GM18861 (cell line): Measurements from ENCODE around the gene HTT-AS.

Source experiments
- ATAC-seq: cut with Tn5 transposase; IDR thresholded peaks from one replicate; pipeline ENCODE4 v1.9.1; 2021; ENCODE audit not compliant: unreplicated experiment

The HTT-AS gene

GRCh38 chr4:3091464-3091863, 17.1 kb upstream of the HTT-AS start:
- no peak for ATAC-seq

- ATAC-seq: no peak
Measured at GRCh38 chr4:3087115-3087797, 12.9 kb upstream of the HTT-AS start.

GRCh38 chr4:3085948-3086670, 11.8 kb upstream of the HTT-AS start:
- ATAC-seq: no peak

- no peak for ATAC-seq
Measured at GRCh38 chr4:3083732-3084131, 9.4 kb upstream of the HTT-AS start.

- ATAC-seq: no peak
Measured at GRCh38 chr4:3082925-3083515, 8.7 kb upstream of the HTT-AS start.

- ATAC-seq: peak; percentile 28
Measured at GRCh38 chr4:3079694-3080123, 5.4 kb upstream of the HTT-AS start.

GRCh38 chr4:3077796-3078195, 3.5 kb upstream of the HTT-AS start:
- peak; percentile 34 for ATAC-seq

- no peak for ATAC-seq
Measured at GRCh38 chr4:3075652-3075981, 1.3 kb upstream of the HTT-AS start.

GRCh38 chr4:3074846-3075651, 711 bp upstream of the HTT-AS start:
- ATAC-seq: no peak

- no peak for ATAC-seq
Measured at GRCh38 chr4:3073158-3074077, 920 bp downstream of the HTT-AS start.

GRCh38 chr4:3071811-3072210, 2.5 kb downstream of the HTT-AS start:
- no peak for ATAC-seq

GRCh38 chr4:3070709-3071500, 3.4 kb downstream of the HTT-AS start:
- ATAC-seq: no peak

- no peak for ATAC-seq
Measured at GRCh38 chr4:3069661-3070199, 4.6 kb downstream of the HTT-AS start.

- ATAC-seq: no peak
Measured at GRCh38 chr4:3067473-3068001, 6.8 kb downstream of the HTT-AS start.

- no peak for ATAC-seq
Measured at GRCh38 chr4:3066836-3067400, 7.4 kb downstream of the HTT-AS start.

- no peak for ATAC-seq
Measured at GRCh38 chr4:3065551-3065950, 8.8 kb downstream of the HTT-AS start.

- ATAC-seq: no peak
Measured at GRCh38 chr4:3062471-3062870, 11.9 kb downstream of the HTT-AS start.

- no peak for ATAC-seq
Measured at GRCh38 chr4:3060946-3061345, 13.4 kb downstream of the HTT-AS start.

GRCh38 chr4:3059943-3060342, 14.4 kb downstream of the HTT-AS start:
- ATAC-seq: no peak
